Smooth muscle cell (in vitro differentiated cells): Measurements from ENCODE around the gene SORCS2. TPM values are rescaled to one million over a fixed set of nuclear protein-coding genes. Genes with fewer than 3 reads are reported as not detected.

Experiments used
- DNase-seq: peaks from one replicate; lab custom pipeline; 2025; ENCODE audit not compliant: unreplicated experiment; lab: John Stamatoyannopoulos, UW
- H2AFZ ChIP-seq: fragments of 200-600 bp; sonication (generic); 2 replicates; pipeline ENCODE4 v1.6.0; 2016; ENCODE audit warnings: antibody characterized with exemption, low read depth, mild to moderate bottlenecking
- H3F3A ChIP-seq: fragments of 200-600 bp; sonication (generic); 2 replicates; pipeline ENCODE4 v1.6.0; 2017; ENCODE audit warnings: antibody characterized with exemption, low read depth
- H3K27ac ChIP-seq: fragments of 200-600 bp; sonication (generic); 2 replicates; pipeline ENCODE4 v1.5.1; 2016; ENCODE audit warnings: low read depth, mild to moderate bottlenecking
- H3K27me3 ChIP-seq: fragments of 200-600 bp; sonication (generic); 2 replicates; pipeline ENCODE4 v1.6.1; 2016; ENCODE audit warnings: low read depth, mild to moderate bottlenecking
- H3K36me3 ChIP-seq: fragments of 200-600 bp; sonication (generic); 2 replicates; pipeline ENCODE4 v1.5.1; 2016; ENCODE audit warnings: low read depth
- H3K4me1 ChIP-seq: fragments of 200-600 bp; sonication (generic); 2 replicates; pipeline ENCODE4 v1.5.1; 2016; ENCODE audit warnings: low read depth
- H3K4me2 ChIP-seq: fragments of 200-600 bp; sonication (generic); 2 replicates; pipeline ENCODE4 v1.6.0; 2016; ENCODE audit warnings: mild to moderate bottlenecking
- H3K4me3 ChIP-seq: fragments of 200-600 bp; sonication (generic); 2 replicates; pipeline ENCODE4 v1.5.1; 2016; ENCODE audit warnings: mild to moderate bottlenecking
- H3K79me2 ChIP-seq: fragments of 200-600 bp; sonication (generic); 2 replicates; pipeline ENCODE4 v1.6.0; 2016; ENCODE audit warnings: low read depth, mild to moderate bottlenecking
- H3K9ac ChIP-seq: fragments of 200-600 bp; sonication (generic); 2 replicates; pipeline ENCODE4 v1.6.0; 2016; ENCODE audit warnings: low read depth
- H3K9me3 ChIP-seq: fragments of 200-600 bp; sonication (generic); replicated peaks from 2 replicates; pipeline ENCODE4 v1.5.1; 2016; ENCODE audit warnings: low read depth
- H4K20me1 ChIP-seq: fragments of 200-600 bp; sonication (generic); 2 replicates; pipeline ENCODE4 v1.6.0; 2016; ENCODE audit warnings: low read depth
- WGBS: methylation state at CpG from one replicate; pipeline ENCODE4 v1.1.7; 2016; ENCODE audit warnings: low lambda C conversion rate; 5-methylcytosine and 5-hydroxymethylcytosine counted together
- polyA plus RNA-seq: library from polyadenylated mRNA; unstranded; fragments of >200 nt; fragmentation: Nextera tagmentation; extraction: Ambion mirVana; gene quantifications from 2 replicates; pipeline ENCODE4 v1.2.1, GENCODE V29; 2016
- total RNA-seq: library from RNA; depleted of rRNA; stranded (reverse); fragments of >200 nt; gene quantifications from 2 replicates; pipeline ENCODE4 v1.2.3, GENCODE V29; 2014
- TF ChIP-seq, protein P1 (sequence below): fragments of 200-600 bp; sonication (generic); IDR thresholded peaks from 2 replicates; pipeline ENCODE4 v1.5.1; 2017; ENCODE audit warnings: borderline replicate concordance, mild to moderate bottlenecking, antibody characterized with exemption; ENCODE audit not compliant: insufficient read depth, poor library complexity, severe bottlenecking

The SORCS2 gene
- total and polyA plus RNA-seq, 2 experiments from 2014 or later = 5.2 to 9.3 TPM

DNA sequence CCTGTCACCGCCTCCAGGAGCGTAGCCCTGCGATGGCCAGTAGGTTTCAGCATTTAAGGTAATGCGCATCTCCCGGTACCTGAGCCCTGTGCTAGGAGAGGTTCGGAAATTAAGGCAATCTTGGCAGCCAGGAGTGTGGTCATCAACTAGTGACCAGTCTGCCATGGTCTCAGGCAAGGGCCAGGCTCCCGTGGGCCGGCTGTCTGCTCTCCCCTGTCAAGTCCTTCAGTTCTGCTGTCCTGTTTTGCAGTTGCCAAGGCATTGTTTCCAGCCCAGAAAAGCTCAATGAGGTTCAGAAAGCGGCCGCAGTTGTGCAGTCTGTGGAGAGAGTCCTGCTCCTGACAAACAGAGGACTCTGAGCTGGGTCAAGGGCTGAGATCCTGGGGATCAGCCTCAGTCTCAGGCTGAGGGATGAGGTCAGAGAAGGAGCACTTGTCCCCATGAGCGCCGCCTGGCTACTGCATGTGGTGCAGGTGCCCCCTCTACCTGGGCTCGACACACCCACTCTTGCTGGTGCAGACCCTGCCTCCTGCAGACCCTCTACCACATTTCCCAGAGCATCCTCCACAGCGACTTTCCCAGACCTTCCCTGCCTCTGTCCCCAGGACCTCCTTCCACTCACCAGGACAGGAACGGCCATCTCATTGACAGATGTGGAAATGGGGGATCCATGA is 295.8 kb downstream of the SORCS2 start:
- H3K4me1 ChIP-seq = peaks cover 11% of the 10 kb centered on the region
- 77% methylated on average over 15 of the region's 15 CpGs for WGBS
- no peaks in the 10 kb centered on the region for H3F3A ChIP-seq
- peaks cover 6% of the 10 kb centered on the region for H3K27me3 ChIP-seq
- H3K27ac ChIP-seq = no peak overlapping the region
- no peaks in the 10 kb centered on the region for H4K20me1 ChIP-seq
- H3K4me2 ChIP-seq = no peak overlapping the region
- no peaks in the 10 kb centered on the region for H3K36me3 ChIP-seq
- no peak for DNase-seq
- H2AFZ ChIP-seq = no peak overlapping the region
- H3K9ac ChIP-seq = no peak overlapping the region
- no peak overlapping the region for H3K4me3 ChIP-seq
- TF ChIP-seq, protein P1, sequence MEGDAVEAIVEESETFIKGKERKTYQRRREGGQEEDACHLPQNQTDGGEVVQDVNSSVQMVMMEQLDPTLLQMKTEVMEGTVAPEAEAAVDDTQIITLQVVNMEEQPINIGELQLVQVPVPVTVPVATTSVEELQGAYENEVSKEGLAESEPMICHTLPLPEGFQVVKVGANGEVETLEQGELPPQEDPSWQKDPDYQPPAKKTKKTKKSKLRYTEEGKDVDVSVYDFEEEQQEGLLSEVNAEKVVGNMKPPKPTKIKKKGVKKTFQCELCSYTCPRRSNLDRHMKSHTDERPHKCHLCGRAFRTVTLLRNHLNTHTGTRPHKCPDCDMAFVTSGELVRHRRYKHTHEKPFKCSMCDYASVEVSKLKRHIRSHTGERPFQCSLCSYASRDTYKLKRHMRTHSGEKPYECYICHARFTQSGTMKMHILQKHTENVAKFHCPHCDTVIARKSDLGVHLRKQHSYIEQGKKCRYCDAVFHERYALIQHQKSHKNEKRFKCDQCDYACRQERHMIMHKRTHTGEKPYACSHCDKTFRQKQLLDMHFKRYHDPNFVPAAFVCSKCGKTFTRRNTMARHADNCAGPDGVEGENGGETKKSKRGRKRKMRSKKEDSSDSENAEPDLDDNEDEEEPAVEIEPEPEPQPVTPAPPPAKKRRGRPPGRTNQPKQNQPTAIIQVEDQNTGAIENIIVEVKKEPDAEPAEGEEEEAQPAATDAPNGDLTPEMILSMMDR = no peak
- H3K9me3 ChIP-seq = no peaks in the 10 kb centered on the region
- no peaks in the 10 kb centered on the region for H3K79me2 ChIP-seq

DNA sequence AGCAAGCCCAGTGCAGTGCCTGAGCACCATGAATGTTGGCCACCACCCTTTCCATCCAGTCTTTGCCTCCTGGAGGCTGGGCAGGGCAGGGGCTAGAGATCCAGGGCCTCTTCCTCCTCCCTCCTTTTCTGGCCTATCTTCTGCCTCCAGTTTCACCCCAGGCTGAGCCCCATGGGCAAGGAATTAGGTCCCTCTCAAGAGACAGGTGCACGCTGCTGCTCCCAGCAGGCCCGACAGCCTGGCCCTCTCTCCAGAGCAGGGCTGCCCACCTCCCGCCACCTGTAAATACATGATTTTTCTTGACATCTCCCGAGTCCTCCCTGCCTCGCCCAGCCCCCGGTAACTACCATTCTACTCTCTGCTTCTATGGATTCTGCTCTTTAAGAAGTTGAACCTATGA is 299.6 kb downstream of the SORCS2 start:
- no peaks in the 10 kb centered on the region for H3K36me3 ChIP-seq
- peaks cover 6% of the 10 kb centered on the region for H3K27me3 ChIP-seq
- no peak overlapping the region for H3K9ac ChIP-seq
- no peak for DNase-seq
- H3K9me3 ChIP-seq = no peaks in the 10 kb centered on the region
- H3F3A ChIP-seq = no peaks in the 10 kb centered on the region
- peaks cover 10% of the 10 kb centered on the region for H3K4me1 ChIP-seq
- no peak overlapping the region for H3K4me3 ChIP-seq
- H3K79me2 ChIP-seq = no peaks in the 10 kb centered on the region
- no peak overlapping the region for H3K27ac ChIP-seq
- H3K4me2 ChIP-seq = no peak overlapping the region
- H2AFZ ChIP-seq = no peak overlapping the region
- WGBS = 95% methylated on average over 6 of the region's 6 CpGs
- TF ChIP-seq, protein P1 = no peak
- H4K20me1 ChIP-seq = no peaks in the 10 kb centered on the region

DNA sequence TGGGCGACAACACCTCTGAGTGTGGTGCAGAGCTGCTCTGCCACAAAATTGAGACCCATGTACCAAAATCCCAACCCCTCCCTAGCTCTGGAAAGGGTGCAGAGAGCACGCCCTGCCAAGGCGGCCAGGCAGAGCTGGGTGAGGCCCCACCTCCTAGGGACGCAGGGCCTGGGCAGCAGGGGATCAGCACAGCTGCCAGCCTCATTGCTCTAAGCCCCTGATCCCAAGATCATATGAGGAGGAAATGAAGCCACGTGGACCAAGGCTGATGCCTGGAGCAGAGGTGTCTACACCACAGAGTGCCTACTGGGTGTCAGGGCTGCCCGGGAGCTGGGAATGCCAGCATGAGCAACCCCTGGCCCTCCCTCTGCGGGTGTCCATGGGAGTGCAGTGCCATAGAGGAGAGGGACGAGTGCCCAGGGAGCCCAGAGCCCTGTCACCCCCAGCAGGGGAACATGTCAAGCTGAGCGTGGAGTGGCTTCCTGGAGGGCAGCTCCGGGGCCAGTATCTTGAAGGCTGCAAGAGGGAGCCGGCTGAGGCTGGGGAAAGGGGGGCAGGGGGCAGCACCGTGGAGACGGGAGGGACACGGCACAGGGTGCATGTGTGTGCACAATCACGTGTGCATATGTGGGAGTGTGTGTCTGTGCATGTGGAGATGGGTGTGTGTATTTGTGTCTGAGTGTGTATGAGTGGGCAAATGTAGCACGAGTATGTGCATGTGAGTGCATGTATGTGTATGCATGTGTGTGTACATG is 306.3 kb downstream of the SORCS2 start:
- TF ChIP-seq, protein P1 = no peak
- DNase-seq = no peak
- no peak overlapping the region for H3K4me2 ChIP-seq
- no peaks in the 10 kb centered on the region for H3F3A ChIP-seq
- H2AFZ ChIP-seq = no peak overlapping the region
- no peak overlapping the region for H3K4me3 ChIP-seq
- H3K27ac ChIP-seq = no peak overlapping the region
- H3K4me1 ChIP-seq = no peaks in the 10 kb centered on the region
- H3K9me3 ChIP-seq = no peaks in the 10 kb centered on the region
- H3K79me2 ChIP-seq = no peaks in the 10 kb centered on the region
- H3K36me3 ChIP-seq = no peaks in the 10 kb centered on the region
- no peaks in the 10 kb centered on the region for H4K20me1 ChIP-seq
- H3K9ac ChIP-seq = no peak overlapping the region
- WGBS = 77% methylated on average over 16 of the region's 16 CpGs
- peaks cover 6% of the 10 kb centered on the region for H3K27me3 ChIP-seq
